Cardiac muscle cell (in vitro differentiated cells and primary cell): ENCODE measurements around the gene PCDH9. TPM values are rescaled to one million over a fixed set of nuclear protein-coding genes. Genes with fewer than 3 reads are reported as not detected.
A peak's percentile ranks its signal among the peaks of the same experiment; 100 is the strongest.

Experiments used
- DNase-seq, 2 donors: peaks; one replicate each; pipeline versions ENCODE4 v3.0.0 to v3.0.0-alpha.2; 2010 to 2017; ENCODE audit warnings: low read depth in 1 of 2, low spot score in 1 of 2
- H3K27ac ChIP-seq: fragments of 200-600 bp; sonication (generic); 2 replicates; pipeline ENCODE4 v1.5.1; 2016
- H3K27me3 ChIP-seq: fragments of 200-600 bp; sonication (generic); 2 replicates; pipeline ENCODE4 v1.6.0; 2016; ENCODE audit warnings: control low read depth
- H3K36me3 ChIP-seq: fragments of 200-600 bp; sonication (generic); 2 replicates; pipeline ENCODE4 v1.5.1; 2016; ENCODE audit warnings: control low read depth
- H3K4me1 ChIP-seq: fragments of 200-600 bp; sonication (generic); 2 replicates; pipeline ENCODE4 v1.8.1; 2017; ENCODE audit warnings: low read depth, mild to moderate bottlenecking, mixed run types
- H3K4me3 ChIP-seq: fragments of 200-600 bp; sonication (generic); 2 replicates; pipeline ENCODE4 v1.5.1; 2016; ENCODE audit warnings: mild to moderate bottlenecking
- H3K9me3 ChIP-seq: fragments of 200-600 bp; sonication (generic); 2 replicates; pipeline ENCODE4 v1.5.1; 2017; ENCODE audit warnings: low read depth, mild to moderate bottlenecking, control low read depth
- CTCF ChIP-seq: IDR thresholded peaks from 2 replicates; pipeline ENCODE4 v1.5.1; 2012; ENCODE audit warnings: low read depth, mild to moderate bottlenecking, low read length
- polyA plus RNA-seq: library from polyadenylated mRNA; unstranded; fragments of >200 nt; fragmentation: Nextera tagmentation; extraction: Ambion mirVana; gene quantifications from 2 replicates; pipeline ENCODE4 v1.2.1, GENCODE V29; 2016
- total RNA-seq: library from RNA; depleted of rRNA; stranded (reverse); fragments of >200 nt; gene quantifications from 2 replicates; pipeline ENCODE4 v1.2.3, GENCODE V29; 2016

Gene PCDH9
- total and polyA plus RNA-seq, 2 experiments from 2014 or later, result 1.6 to 2.3 TPM

GRCh38 chr13:66559093-66559492, 671.0 kb downstream of the PCDH9 start:
- no peaks in the 10 kb centered on the region for H3K9me3 ChIP-seq
- H3K4me3 ChIP-seq, result no peak overlapping the region
- no peak for DNase-seq
- no peaks in the 10 kb centered on the region for H3K36me3 ChIP-seq
- H3K4me1 ChIP-seq, result no peaks in the 10 kb centered on the region
- H3K27ac ChIP-seq, result no peak overlapping the region
- H3K27me3 ChIP-seq, result no peaks in the 10 kb centered on the region
- no peak for TF ChIP-seq CTCF

- Histone ChIP-seq H3K9me3 (no peaks in the 10 kb centered on the region), H3K36me3 (no peaks in the 10 kb centered on the region), H3K27me3 (no peaks in the 10 kb centered on the region), H3K27ac (no peak overlapping the region), H3K4me1 (no peaks in the 10 kb centered on the region), H3K4me3 (no peak overlapping the region)
- peak in 1 of 2 donors; percentile 18 for DNase-seq
- no peak for TF ChIP-seq CTCF
Measured at GRCh38 chr13:66558506-66558905, 671.6 kb downstream of the PCDH9 start.

GRCh38 chr13:66557357-66557756, 672.8 kb downstream of the PCDH9 start:
- Histone ChIP-seq H3K9me3 (no peaks in the 10 kb centered on the region), H3K4me1 (no peaks in the 10 kb centered on the region), H3K4me3 (no peak overlapping the region), H3K27me3 (no peaks in the 10 kb centered on the region), H3K27ac (no peak overlapping the region), H3K36me3 (no peaks in the 10 kb centered on the region)
- no peak for TF ChIP-seq CTCF
- DNase-seq, result no peak

GRCh38 chr13:66556306-66556705, 673.8 kb downstream of the PCDH9 start:
- Histone ChIP-seq H3K4me3 (no peak overlapping the region), H3K27me3 (no peaks in the 10 kb centered on the region), H3K36me3 (no peaks in the 10 kb centered on the region), H3K4me1 (no peaks in the 10 kb centered on the region), H3K27ac (no peak overlapping the region), H3K9me3 (no peaks in the 10 kb centered on the region)
- TF ChIP-seq CTCF, result no peak
- DNase-seq, result peak in 1 of 2 donors; percentile 16

GRCh38 chr13:66553391-66553790, 676.7 kb downstream of the PCDH9 start:
- DNase-seq, result peak in 1 of 2 donors; percentile 15
- H3K9me3 ChIP-seq, result no peaks in the 10 kb centered on the region
- no peaks in the 10 kb centered on the region for H3K36me3 ChIP-seq
- no peak for TF ChIP-seq CTCF
- no peaks in the 10 kb centered on the region for H3K27me3 ChIP-seq
- no peak overlapping the region for H3K27ac ChIP-seq
- no peak overlapping the region for H3K4me3 ChIP-seq
- no peaks in the 10 kb centered on the region for H3K4me1 ChIP-seq

- Histone ChIP-seq H3K9me3 (no peaks in the 10 kb centered on the region), H3K36me3 (no peaks in the 10 kb centered on the region), H3K4me1 (no peaks in the 10 kb centered on the region), H3K27me3 (no peaks in the 10 kb centered on the region), H3K4me3 (no peak overlapping the region), H3K27ac (no peak overlapping the region)
- no peak for TF ChIP-seq CTCF
- DNase-seq, result no peak
Measured at GRCh38 chr13:66551128-66551527, 679.0 kb downstream of the PCDH9 start.
